GM19452 (cell line): Measurements from ENCODE around the gene SREBF1.

ENCODE experiments used
- ATAC-seq: cut with Tn5 transposase; IDR thresholded peaks from one replicate; pipeline ENCODE4 v1.9.1; 2021; ENCODE audit not compliant: unreplicated experiment

SREBF1 gene

GRCh38 chr17:17826342-17826713 lies 10.5 kb downstream of the SREBF1 start:
- no peak for ATAC-seq

DNA sequence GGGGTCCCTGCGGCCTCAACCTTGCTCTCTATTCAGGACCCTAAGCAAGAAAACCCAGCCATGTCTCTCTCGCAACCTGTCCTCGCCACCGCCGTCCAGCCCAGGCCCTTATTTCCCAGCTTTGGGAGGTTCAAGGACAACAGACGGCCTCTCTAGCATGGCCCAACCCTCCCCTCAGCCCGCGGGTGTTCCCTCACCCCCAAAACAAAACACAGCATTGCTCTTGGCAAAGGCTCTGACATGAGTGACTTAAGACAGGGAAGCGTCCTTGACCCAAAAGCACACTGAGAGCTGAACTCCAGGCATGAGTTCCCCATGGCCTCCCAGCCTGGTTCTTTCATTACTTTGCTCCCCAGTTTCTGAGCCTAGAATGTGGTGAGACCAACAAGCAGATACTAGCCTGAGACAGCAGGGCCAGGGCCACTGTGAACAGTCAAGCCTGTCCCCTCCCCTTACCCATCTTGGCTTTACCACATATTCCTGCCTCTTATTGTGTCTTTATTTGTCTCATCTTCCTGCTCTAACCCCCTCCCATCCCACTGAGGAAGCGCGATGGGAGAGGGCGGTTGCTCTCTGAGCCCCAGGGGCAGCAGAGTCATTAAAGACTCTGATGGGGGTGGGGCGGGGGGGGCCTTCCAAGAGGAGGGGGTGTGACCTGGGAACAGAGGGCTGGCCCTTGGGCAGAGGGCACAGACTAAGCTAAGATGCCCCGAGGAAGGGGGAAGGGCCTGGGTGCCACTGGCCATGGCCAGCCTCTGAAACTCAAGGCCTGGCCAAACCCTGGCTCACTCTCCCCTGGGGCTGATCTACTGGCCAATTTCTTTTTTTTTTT lies 11.8 kb downstream of the SREBF1 start:
- ATAC-seq: no peak

DNA sequence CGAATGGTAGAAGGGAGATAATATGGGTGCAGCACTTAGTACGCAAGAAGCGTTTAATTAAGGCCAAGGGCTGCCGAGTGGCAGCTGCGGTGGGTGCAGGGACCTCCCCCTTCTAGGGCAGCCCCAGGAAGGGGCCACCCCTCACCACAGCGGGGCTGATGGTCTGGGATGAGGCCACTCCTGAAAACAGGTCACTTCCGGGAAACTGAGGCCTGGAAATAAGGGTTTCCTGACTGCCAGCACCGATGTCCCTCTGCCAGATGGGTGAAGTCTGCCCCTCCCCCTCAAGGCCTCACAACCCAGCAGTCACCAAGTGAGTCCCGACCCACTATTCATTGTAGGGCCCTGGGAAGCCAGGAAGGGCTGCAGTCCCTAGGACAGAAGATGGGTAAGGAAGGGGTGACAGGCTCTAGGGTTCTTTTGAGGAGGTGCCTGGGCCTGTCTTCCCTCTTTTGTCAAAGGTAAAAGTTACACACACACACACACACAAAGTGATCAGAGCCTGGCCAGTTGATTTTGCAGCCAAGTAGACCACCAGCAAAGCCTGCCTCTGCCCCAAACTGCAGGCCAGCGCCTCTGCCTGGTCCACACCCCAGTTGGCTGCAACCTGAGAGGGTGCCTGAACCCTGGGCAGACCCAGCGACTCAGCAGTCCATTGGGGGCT lies 12.5 kb downstream of the SREBF1 start:
- peak; percentile 7 for ATAC-seq

GRCh38 chr17:17823433-17824118 lies 13.2 kb downstream of the SREBF1 start:
- peak; percentile 74 for ATAC-seq

- no peak for ATAC-seq
These were observed 14.2 kb downstream of the SREBF1 start for GRCh38 chr17:17822616-17823015.

GRCh38 chr17:17822189-17822588 lies 14.6 kb downstream of the SREBF1 start:
- no peak for ATAC-seq

DNA sequence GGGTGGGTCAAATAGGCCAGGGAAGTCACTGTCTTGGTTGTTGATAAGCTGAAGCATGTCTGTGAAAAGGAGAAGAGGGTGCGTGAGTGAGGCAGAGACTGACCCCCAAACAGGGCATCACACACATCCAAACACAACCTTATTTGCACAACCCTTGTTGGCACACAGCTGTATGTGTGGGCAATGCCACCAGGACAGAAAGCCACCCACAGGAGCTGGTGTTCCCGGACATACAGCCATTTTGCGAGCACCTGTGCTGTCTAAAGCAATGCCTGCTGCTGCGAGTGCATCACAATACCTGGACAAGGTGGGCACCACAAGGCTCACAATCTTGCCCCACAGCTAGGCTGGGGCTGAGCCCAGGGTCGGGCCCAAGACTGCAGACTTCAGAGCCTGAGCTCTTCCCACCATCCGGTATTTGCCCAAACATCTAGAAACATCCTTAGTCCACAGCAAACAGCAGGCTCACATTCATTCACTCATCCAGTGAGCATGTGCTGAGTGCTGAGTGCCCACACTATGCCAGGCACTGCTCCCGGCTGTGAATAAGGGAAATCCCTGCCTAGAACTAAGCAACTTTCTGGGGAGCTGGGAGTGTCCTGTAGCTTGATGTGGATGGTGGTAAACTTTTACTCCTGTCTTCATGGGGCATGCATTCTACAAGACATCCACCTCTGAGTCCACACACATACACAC lies 16.2 kb downstream of the SREBF1 start:
- ATAC-seq: no peak

DNA sequence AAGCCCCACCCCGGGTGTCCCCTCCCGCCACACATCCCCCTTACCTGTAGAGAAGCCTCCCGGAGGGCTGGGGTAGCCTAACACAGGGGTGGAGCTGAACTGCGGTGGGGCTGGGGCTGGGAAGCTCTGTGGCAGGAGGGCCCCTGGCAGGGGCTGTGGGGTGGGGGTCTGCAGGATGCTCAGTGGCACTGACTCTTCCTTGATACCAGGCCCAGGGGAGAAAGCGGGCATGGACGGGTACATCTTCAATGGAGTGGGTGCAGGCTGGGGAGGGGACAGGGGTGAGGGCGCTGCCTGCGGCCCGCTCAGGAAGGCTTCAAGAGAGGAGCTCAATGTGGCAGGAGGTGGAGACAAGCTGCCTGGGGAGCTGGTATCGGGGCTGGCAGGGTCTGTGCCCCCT lies 16.7 kb downstream of the SREBF1 start:
- ATAC-seq: no peak

- peak; percentile 46 for ATAC-seq
These were observed 17.2 kb downstream of the SREBF1 start for GRCh38 chr17:17819561-17819995.

- no peak for ATAC-seq
These were observed 17.7 kb downstream of the SREBF1 start for GRCh38 chr17:17819111-17819510.

DNA sequence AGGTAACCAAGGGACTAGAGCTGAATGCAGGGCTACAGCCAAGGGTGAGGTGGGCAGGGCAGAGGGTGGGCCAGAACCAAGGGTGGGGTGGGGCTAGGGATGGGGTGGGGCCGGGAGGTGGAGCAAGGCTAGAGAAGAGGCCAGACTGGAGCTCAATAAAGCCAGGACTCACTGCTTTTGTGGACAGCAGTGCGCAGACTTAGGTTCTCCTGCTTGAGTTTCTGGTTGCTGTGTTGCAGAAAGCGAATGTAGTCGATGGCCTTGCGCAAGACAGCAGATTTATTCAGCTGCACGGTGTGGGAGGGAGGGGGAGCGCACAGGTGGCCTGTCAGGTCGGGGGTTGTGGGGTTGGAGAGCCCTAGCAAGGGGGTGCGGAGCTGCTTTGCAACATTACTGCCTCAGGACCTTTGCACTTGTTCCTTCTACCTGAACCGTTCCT lies 18.7 kb downstream of the SREBF1 start:
- no peak for ATAC-seq

- ATAC-seq: no peak
These were observed 19.2 kb downstream of the SREBF1 start for GRCh38 chr17:17817552-17817947.

DNA sequence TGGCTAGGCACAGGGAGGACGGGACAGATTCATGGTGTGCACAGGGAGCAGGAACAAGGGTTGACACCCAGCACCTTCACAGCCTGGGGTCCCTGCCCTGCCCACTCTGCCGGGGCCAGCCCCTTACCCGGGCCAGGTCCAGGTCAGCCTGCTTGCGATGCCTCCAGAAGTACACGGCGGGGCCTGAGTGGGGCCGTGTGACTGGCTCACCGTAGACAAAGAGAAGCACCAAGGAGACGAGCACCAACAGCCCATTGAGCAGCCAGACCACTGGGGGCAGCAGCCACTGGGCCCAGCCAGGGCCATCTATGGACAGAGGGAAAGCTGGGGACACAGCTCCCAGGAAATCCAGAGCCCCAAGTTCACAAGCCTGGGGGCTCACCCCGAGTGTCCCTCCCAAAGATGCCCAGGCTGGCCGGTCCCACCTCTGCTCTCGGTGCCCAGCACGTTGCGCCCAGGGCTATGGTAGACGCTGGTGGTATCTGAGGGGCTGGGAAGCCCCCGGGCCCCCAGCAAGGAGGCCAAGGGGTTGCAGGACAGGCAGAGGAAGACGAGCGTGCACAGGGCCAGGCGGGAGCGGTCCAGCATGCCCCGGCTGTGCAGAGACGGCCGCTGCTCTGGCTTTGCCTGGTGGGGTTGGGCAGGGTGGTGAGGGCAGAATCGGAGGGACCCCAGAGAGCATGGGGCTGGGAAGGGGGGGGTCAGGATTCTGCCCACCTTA lies 19.8 kb downstream of the SREBF1 start:
- ATAC-seq: no peak

GRCh38 chr17:17816240-17816814 lies 20.5 kb downstream of the SREBF1 start:
- ATAC-seq: no peak

- no peak for ATAC-seq
These were observed 21.2 kb downstream of the SREBF1 start for GRCh38 chr17:17815436-17816200.

DNA sequence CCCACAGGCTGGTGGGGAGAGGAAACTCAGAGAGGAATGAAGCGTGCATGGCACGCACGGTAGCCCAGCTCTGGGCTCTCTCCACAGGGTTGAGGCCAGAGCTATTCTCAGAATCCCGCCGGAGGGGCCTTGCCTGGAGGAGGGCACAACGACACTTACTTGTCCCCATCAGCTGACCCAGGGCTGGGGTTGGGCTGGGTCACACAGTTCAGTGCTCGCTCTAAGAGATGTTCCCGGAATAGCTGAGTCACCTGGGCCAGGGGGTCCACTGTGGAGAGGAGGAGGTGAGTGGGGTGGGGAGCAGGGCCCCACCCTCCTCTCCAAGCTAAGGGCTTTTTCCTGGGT lies 21.8 kb downstream of the SREBF1 start:
- no peak for ATAC-seq

DNA sequence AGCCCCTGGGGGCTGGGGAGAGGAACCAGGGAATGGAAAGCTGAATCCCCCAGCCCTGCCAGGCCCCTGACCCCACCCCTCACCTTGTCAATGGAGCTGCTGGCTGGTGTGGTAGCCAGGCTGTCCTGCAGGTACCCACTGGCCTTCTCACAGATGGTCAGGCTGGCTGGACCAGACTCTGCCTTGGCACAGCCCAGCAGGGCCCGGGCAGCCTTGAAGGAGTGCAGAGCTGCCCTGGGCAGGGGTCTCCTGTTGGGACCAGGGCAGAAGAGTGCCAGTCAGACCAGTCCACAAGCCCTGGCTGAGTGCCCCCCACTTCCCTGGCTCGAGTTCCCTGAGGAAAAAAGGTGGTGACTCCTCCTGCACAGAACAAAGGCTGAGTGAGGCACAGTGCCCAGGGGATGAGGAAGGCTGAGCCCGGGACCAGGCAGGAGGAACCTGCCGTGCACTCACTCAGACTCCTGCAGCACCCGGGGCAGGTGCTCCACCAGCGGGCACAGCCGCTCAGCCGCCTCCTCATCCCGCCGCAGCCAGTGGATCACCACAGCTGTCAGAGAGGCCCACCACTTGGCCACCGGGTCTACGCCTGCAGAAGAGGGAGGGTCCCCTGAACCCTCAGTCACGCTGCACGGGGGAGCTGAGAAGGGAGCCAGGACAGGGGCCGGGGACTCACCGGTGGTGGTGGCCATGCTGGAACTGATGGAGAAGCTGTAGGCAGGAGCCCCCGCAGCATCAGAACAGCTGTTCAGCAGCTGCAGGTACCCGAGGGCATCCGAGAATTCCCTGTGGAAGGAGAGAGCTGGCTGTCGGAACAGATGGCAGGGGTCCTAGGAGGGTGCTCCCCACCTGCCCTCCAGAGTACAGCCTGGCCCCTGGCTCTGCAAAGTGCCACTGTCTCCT lies 22.4 kb downstream of the SREBF1 start:
- no peak for ATAC-seq

DNA sequence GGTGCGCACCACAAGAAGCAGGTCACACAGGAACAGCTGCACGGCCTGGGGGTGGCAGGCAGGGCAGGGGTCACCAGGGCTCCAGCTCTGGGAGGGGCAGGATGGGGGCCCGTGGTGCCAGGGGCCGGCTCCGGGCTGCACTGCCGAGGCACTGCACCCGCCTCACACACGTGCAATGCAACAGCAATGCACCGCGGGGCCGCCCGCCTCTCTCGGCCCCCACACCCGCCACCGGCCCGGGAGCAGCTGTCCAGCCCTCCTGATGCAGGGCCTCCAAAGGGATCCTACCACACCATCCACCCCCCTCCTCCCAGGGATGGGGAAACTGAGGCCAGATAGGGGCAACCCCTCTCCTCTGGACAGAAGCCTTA lies 23.1 kb downstream of the SREBF1 start:
- ATAC-seq: no peak
